C4-2B (cell line): Measurements from ENCODE around the gene PRKCB.

Experiments
- ZFX ChIP-seq: fragments of 450-650 bp; IDR thresholded peaks from 2 replicates; pipeline ENCODE4 v1.6.1; 2017
- TF ChIP-seq, protein P1 (sequence below): fragments of 450-650 bp; conservative IDR thresholded peaks from 2 replicates; pipeline ENCODE4 v1.5.1; 2017; ENCODE audit warnings: mild to moderate bottlenecking

DNA sequence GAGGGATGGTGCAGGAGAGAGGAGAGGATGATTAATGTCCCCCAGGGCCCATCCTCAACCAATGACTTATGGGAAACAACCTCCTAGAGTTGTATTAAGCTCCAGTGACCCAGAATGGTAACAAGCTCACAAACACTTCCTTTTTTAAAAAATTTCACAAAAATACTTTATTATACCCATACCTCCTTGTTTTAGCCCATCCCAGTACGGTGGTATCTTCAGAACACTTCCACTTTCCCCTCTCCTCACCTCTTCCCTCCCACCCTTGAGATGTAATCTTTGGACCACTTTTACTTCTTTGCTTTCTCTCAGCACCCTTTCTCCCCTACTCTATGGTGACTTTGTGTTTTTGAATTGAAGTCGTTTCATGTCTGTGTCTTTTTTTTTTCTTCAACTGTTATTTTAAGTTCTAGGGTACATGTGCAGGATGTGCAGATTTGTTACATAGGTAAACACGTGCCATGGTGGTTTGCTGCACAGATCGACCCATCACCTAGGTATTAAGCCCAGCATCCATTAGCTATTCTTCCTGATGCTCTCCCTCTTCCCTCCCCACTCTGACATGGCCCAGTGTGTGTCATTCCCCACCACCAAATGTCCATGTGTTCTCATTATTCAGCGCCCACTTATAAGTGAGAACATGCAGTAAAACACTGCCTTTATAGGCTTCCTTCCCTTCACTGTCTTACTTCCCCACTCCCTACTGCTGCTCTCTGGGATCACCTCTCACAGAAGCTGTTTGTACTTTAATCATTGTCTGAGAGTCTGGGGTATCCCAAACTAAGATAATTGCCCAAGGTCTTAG lies 124.5 kb downstream of the PRKCB start:
- TF ChIP-seq, protein P1, sequence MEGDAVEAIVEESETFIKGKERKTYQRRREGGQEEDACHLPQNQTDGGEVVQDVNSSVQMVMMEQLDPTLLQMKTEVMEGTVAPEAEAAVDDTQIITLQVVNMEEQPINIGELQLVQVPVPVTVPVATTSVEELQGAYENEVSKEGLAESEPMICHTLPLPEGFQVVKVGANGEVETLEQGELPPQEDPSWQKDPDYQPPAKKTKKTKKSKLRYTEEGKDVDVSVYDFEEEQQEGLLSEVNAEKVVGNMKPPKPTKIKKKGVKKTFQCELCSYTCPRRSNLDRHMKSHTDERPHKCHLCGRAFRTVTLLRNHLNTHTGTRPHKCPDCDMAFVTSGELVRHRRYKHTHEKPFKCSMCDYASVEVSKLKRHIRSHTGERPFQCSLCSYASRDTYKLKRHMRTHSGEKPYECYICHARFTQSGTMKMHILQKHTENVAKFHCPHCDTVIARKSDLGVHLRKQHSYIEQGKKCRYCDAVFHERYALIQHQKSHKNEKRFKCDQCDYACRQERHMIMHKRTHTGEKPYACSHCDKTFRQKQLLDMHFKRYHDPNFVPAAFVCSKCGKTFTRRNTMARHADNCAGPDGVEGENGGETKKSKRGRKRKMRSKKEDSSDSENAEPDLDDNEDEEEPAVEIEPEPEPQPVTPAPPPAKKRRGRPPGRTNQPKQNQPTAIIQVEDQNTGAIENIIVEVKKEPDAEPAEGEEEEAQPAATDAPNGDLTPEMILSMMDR = no peak
- no peak for TF ChIP-seq ZFX
